ENCODE results near the gene NOL9. TPM values are rescaled to one million over a fixed set of nuclear protein-coding genes. Genes with fewer than 3 reads are reported as not detected.
A peak's percentile ranks its signal among the peaks of the same experiment; 100 is the strongest.

NOL9 gene
- total and polyA plus RNA-seq, 2 of the 13 experiments (the other 11 are each of a cell fraction or from before 2014, with no cell fraction given): 18.0 to 24.7 TPM

GRCh38 chr1:6602669-6603237 lies 48.4 kb upstream of the NOL9 start, which contains the start of gene KLHL21 (continued):
- no peak for TF ChIP-seq ZNF280B (CRISPR knock-in tag; IDR thresholded peaks at IDR 0.05; ENCODE audit: borderline replicate concordance)
- peak; percentile 88 for TF ChIP-seq SP4 (CRISPR knock-in tag; IDR thresholded peaks at IDR 0.05)
- TF ChIP-seq, protein P1, sequence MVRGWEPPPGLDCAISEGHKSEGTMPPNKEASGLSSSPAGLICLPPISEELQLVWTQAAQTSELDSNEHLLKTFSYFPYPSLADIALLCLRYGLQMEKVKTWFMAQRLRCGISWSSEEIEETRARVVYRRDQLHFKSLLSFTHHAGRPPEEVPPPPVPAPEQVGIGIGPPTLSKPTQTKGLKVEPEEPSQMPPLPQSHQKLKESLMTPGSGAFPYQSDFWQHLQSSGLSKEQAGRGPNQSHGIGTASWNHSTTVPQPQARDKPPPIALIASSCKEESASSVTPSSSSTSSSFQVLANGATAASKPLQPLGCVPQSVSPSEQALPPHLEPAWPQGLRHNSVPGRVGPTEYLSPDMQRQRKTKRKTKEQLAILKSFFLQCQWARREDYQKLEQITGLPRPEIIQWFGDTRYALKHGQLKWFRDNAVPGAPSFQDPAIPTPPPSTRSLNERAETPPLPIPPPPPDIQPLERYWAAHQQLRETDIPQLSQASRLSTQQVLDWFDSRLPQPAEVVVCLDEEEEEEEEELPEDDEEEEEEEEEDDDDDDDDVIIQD (CRISPR knock-in tag; IDR thresholded peaks at IDR 0.05; ENCODE audit: low read depth): no peak
- peak; percentile 74 for TF ChIP-seq YY1 (IDR thresholded peaks at IDR 0.05; ENCODE audit: insufficient read depth, insufficient replicate concordance, low read depth, low read length)
- no peak for TF ChIP-seq PPARG (CRISPR knock-in tag; conservative IDR thresholded peaks at IDR 0.05)
- TF ChIP-seq ZNF121 (CRISPR knock-in tag; IDR thresholded peaks at IDR 0.05): peak; percentile 10; the same call in 1 of the 2 replicates
- no peak for TF ChIP-seq GZF1 (CRISPR knock-in tag; IDR thresholded peaks at IDR 0.05)
- no peak for TF ChIP-seq MTA3 (CRISPR knock-in tag; IDR thresholded peaks at IDR 0.05)
- TF ChIP-seq MTERF4 (CRISPR knock-in tag; IDR thresholded peaks at IDR 0.05): peak; percentile 93
- TF ChIP-seq, protein P2, sequence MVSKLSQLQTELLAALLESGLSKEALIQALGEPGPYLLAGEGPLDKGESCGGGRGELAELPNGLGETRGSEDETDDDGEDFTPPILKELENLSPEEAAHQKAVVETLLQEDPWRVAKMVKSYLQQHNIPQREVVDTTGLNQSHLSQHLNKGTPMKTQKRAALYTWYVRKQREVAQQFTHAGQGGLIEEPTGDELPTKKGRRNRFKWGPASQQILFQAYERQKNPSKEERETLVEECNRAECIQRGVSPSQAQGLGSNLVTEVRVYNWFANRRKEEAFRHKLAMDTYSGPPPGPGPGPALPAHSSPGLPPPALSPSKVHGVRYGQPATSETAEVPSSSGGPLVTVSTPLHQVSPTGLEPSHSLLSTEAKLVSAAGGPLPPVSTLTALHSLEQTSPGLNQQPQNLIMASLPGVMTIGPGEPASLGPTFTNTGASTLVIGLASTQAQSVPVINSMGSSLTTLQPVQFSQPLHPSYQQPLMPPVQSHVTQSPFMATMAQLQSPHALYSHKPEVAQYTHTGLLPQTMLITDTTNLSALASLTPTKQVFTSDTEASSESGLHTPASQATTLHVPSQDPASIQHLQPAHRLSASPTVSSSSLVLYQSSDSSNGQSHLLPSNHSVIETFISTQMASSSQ (IDR thresholded peaks at IDR 0.05; ENCODE audit: low read depth): no peak
- TF ChIP-seq, protein P2 (CRISPR knock-in tag; IDR thresholded peaks at IDR 0.05; ENCODE audit: borderline replicate concordance): no peak
- TF ChIP-seq XBP1 (CRISPR knock-in tag; IDR thresholded peaks at IDR 0.05): no peak
- TF ChIP-seq ZNF331 (CRISPR knock-in tag; IDR thresholded peaks at IDR 0.05): peak; percentile 9; the same call in 1 of the 2 replicates
- TF ChIP-seq ZMAT3 (CRISPR knock-in tag; conservative IDR thresholded peaks at IDR 0.05): peak; percentile 5; the same call in 1 of the 2 replicates
- peak; percentile 15; the same call in 1 of the 2 replicates for TF ChIP-seq HDAC1 (CRISPR knock-in tag; IDR thresholded peaks at IDR 0.05)
- TF ChIP-seq PATZ1 (CRISPR knock-in tag; IDR thresholded peaks at IDR 0.05): peak; percentile 77
- TF ChIP-seq BCL6 (CRISPR knock-in tag; IDR thresholded peaks at IDR 0.05): no peak; the same call in 1 of the 2 replicates
